KOPT-K1 (cell line): Measurements from ENCODE around the gene ZNF227.
A peak's percentile ranks its signal among the peaks of the same experiment; 100 is the strongest.
"Not testable (repeated sequence)": the region's sequence is repeated elsewhere in the genome, so short reads cannot be mapped to it uniquely, and the experiment has no call there.

Experiments
- H3K27ac ChIP-seq: fragments of 200-600 bp; sonication (generic); 2 replicates; pipeline ENCODE4 v1.5.1; 2016; ENCODE audit warnings: antibody characterized with exemption, mild to moderate bottlenecking, low read depth, low read length; ENCODE audit not compliant: poor library complexity, severe bottlenecking
- H3K36me3 ChIP-seq: fragments of 200-600 bp; sonication (generic); 2 replicates; pipeline ENCODE4 v1.5.1; 2017; ENCODE audit warnings: antibody characterized with exemption, mild to moderate bottlenecking, low read length, moderate library complexity; ENCODE audit not compliant: insufficient read depth
- H3K9me3 ChIP-seq: fragments of 200-600 bp; sonication (generic); 2 replicates; pipeline ENCODE4 v1.5.1; 2017; ENCODE audit warnings: antibody characterized with exemption, low read length, mild to moderate bottlenecking; ENCODE audit not compliant: insufficient read depth, poor library complexity, severe bottlenecking

The ZNF227 gene

GRCh38 chr19:44212250-44212865, at the start of gene ZNF227:
TSS of gene ZNF227 (plus strand) at chr19:44212532. CDS start at chr19:44217793, 5,261 bp downstream.
- H3K36me3 ChIP-seq = peaks cover 29% of the 10 kb centered on the region
- H3K27ac ChIP-seq = peak within 1 kb of the TSS; percentile 67

GRCh38 chr19:44163789-44164188, 48.5 kb upstream of the ZNF227 start:
- peaks cover 6% of the 10 kb centered on the region for H3K9me3 ChIP-seq
- no peak overlapping the region for H3K27ac ChIP-seq
- peaks cover 25% of the 10 kb centered on the region for H3K36me3 ChIP-seq

More at GRCh38 chr19:44212250-44212865, at the start of gene ZNF227:
- no peaks in the 10 kb centered on the region for H3K9me3 ChIP-seq

- peak overlapping the region; percentile 75 for H3K27ac ChIP-seq
- peaks cover 1% of the 10 kb centered on the region for H3K9me3 ChIP-seq
- H3K36me3 ChIP-seq = peaks cover 29% of the 10 kb centered on the region
These were observed 48.0 kb upstream of the ZNF227 start for GRCh38 chr19:44164327-44164672.

DNA sequence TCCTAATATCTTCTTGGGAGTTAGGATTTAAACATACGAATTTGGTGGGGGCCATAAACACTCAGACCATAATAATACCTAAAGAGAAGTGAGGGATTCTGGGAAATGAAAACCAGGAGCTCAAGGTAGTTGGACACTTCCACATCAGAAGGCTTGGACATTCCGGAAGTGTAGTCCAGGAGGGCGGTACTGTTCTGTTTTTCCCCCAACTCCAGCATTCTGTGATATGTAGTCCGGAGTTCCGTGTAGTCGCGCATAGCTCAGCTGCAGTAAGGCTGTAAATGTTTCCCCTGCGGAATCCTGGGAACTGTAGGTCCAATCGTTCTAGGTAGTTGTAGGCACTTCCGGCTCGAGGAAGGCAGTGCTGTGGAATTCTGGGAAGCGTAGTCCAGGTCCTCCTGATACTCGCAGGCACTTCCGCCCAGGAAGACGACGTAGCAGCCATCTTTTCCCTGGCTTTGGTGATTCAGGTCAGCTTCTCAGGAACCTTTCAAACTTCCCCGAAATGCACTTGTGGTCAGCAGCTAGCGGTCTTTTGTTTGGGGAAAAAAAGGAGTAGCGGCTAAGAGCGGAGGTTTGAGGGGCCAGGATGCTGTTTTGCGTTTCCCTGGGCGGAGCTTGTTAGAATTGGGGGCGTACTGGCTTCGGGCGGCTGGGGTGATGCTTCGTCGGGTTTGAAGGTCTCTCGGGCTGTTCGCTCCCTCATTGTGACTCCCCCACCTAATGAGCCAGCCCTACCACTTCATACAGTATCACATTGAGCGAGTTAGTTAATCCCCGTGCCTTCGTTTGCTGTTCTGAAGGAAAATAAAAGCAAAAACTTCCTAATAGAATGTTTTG, 47.4 kb upstream of the ZNF227 start, which contains the start of gene ZNF226:
Gene ZNF226 (plus strand): TSS at position 428 of the 840 bp plus-strand sequence. CDS start 4,981 bp downstream, outside the sequence.
- no peaks in the 10 kb centered on the region for H3K9me3 ChIP-seq
- H3K36me3 ChIP-seq = peaks cover 35% of the 10 kb centered on the region
- H3K27ac ChIP-seq = peak within 1 kb of the TSS; percentile 75

GRCh38 chr19:44170660-44171059, 41.7 kb upstream of the ZNF227 start:
- H3K27ac ChIP-seq = not testable (repeated sequence)
- Histone ChIP-seq H3K9me3 (peaks cover 40% of the 10 kb centered on the region), H3K36me3 (peaks cover 87% of the 10 kb centered on the region)

DNA sequence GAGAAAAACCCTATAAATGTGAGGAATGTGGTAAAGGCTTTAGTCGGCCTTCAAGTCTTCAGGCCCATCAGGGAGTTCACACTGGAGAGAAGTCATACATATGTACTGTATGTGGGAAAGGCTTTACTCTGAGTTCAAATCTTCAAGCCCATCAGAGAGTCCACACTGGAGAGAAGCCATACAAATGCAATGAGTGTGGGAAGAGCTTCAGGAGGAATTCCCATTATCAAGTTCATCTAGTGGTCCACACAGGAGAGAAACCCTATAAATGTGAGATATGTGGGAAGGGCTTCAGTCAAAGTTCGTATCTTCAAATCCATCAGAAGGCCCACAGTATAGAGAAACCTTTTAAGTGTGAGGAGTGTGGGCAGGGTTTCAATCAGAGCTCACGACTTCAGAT, 35.7 kb upstream of the ZNF227 start:
- peaks cover 62% of the 10 kb centered on the region for H3K36me3 ChIP-seq
- no peak overlapping the region for H3K27ac ChIP-seq
- peaks cover 73% of the 10 kb centered on the region for H3K9me3 ChIP-seq

DNA sequence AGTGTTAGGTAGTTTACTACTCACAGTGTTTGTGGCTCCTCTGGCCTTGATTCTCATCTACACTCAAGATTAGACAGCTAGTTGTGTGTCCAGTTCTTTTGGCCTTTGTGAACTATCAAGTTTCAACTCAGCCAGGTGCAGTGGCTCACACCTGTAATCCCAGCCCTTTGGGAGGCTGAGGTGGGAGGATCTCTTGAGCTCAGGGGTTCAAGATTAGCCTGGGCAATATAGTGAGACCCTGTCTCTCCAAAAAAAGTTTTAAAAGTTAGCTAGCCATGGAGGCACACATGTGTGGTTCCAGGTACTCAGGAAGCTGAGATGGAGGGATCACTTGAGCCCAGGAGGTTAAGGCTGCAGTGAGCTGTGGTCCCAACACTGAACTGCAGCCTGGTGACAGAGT, 31.4 kb upstream of the ZNF227 start:
- Histone ChIP-seq H3K9me3 (peaks cover 36% of the 10 kb centered on the region), H3K36me3 (peaks cover 18% of the 10 kb centered on the region)

GRCh38 chr19:44182145-44182544, 30.2 kb upstream of the ZNF227 start:
- peaks cover 6% of the 10 kb centered on the region for H3K36me3 ChIP-seq
- no peak overlapping the region for H3K27ac ChIP-seq
- H3K9me3 ChIP-seq = peaks cover 24% of the 10 kb centered on the region

More for the DNA sequence above, 31.4 kb upstream of the ZNF227 start:
- H3K27ac ChIP-seq = no peak overlapping the region

DNA sequence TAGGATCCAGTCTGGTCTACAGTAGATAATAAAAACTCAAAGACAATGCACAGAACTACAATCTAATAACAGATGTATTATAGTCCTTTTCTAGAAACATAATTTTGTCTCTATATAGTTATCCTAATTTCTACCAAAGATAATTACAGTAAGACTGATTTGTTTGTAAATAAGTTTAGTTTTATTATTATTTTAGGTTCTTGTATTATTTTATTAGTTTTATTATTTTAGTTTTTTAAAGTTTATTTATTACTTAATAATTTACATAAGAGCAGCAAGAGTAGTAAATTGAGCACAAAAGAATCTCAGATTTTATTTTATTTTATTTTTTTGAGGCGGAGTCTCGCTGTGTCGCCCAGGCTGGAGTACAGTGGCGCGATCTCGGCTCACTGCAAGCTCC, 22.3 kb upstream of the ZNF227 start:
- H3K9me3 ChIP-seq = no peaks in the 10 kb centered on the region
- no peaks in the 10 kb centered on the region for H3K36me3 ChIP-seq
- H3K27ac ChIP-seq = no peak overlapping the region

DNA sequence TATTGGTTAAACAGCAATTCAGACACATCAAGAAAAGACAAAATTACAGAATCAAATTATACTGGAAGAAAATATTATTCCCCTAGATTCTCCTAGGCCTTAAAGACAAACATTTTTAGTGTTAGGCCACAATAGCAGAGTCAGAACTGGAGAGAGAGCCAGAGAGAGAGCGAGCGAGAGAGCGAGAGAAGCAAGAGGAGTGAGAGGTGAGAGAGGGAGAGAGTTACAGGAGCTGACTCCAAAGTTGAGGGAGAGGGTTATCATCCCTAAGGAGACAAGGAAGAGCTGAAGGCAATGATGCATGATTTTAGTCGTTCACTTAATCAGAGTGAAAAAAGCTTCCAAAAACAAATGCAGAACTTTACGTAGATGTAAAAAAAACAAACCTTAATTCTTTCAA, 20.2 kb upstream of the ZNF227 start:
- Histone ChIP-seq H3K9me3 (no peaks in the 10 kb centered on the region), H3K36me3 (no peaks in the 10 kb centered on the region), H3K27ac (no peak overlapping the region)

DNA sequence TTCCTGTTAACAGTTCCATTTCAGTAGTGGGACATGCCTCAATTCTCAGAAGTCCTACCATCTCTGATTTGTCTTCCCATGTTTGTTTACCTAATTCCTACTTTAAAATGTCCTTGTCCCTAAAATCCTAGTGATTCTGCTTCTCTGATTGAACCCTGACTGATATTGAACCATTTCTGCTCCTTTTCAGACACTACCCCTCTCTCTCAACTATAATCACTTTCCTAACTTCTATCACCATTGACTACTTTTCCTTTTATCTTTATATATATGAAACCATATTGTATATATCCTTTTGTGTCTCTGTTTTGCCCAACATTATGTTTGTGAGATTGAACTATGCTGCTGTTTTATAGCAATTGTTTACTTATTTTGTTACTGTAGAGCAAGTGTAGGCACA, 15.6 kb upstream of the ZNF227 start:
- Histone ChIP-seq H3K27ac (no peak overlapping the region), H3K36me3 (no peaks in the 10 kb centered on the region), H3K9me3 (no peaks in the 10 kb centered on the region)

DNA sequence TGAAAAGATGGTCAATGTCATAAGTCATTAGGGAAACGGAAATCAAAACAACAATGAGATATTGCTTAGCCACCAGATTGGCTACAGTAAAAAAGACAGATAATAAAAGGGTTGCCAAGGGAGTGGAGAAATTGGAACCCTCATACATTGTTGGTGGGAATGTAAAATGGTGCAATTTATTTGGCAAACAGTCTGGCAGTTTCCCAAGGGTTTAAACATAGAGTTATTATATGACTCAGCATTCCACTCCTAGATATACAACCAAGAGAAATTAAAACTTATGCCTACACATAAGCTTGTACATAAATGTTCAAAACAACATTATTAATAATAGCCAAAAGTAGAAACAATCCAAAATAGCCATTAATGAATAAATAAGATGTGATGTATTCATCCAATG, 9.9 kb upstream of the ZNF227 start:
- no peak overlapping the region for H3K27ac ChIP-seq
- no peaks in the 10 kb centered on the region for H3K36me3 ChIP-seq
- peaks cover 15% of the 10 kb centered on the region for H3K9me3 ChIP-seq

GRCh38 chr19:44202974-44203373, 9.4 kb upstream of the ZNF227 start:
- H3K36me3 ChIP-seq = no peaks in the 10 kb centered on the region
- no peak overlapping the region for H3K27ac ChIP-seq
- peaks cover 15% of the 10 kb centered on the region for H3K9me3 ChIP-seq

- H3K36me3 ChIP-seq, H3K27ac ChIP-seq: not testable (repeated sequence)
- peaks cover 15% of the 10 kb centered on the region for H3K9me3 ChIP-seq
These were observed 8.5 kb upstream of the ZNF227 start for GRCh38 chr19:44203877-44204276.

DNA sequence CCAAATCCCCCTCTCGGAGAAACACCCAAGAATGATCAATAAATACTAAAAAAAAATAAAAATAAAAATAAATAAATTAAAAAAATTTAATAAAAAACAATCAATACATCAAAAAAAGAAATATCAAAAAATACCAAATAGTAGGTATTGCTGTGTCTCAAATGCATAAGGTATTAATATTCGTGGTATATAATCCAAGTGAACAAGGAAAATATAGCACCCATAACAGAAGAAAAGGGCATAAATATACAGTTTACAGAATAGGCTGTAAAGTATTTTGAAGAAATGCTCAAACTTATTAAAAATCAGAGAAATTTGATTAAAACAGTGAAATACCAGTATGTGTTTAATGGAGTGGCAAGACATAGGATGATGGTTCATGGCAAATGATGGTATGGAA, 7.6 kb upstream of the ZNF227 start:
- H3K36me3 ChIP-seq = no peaks in the 10 kb centered on the region
- no peak overlapping the region for H3K27ac ChIP-seq
- peaks cover 15% of the 10 kb centered on the region for H3K9me3 ChIP-seq
